ENCODE results near the gene ARPC2. TPM values are rescaled to one million over a fixed set of nuclear protein-coding genes. Genes with fewer than 3 reads are reported as not detected.
"Not testable (repeated sequence)": the region's sequence is repeated elsewhere in the genome, so short reads cannot be mapped to it uniquely, and the experiment has no call there.

Gene ARPC2
- polyA plus RNA-seq (2013, experiment 1 of 2): 300 TPM
- polyA plus RNA-seq (2013, experiment 2 of 2): 300 TPM

DNA sequence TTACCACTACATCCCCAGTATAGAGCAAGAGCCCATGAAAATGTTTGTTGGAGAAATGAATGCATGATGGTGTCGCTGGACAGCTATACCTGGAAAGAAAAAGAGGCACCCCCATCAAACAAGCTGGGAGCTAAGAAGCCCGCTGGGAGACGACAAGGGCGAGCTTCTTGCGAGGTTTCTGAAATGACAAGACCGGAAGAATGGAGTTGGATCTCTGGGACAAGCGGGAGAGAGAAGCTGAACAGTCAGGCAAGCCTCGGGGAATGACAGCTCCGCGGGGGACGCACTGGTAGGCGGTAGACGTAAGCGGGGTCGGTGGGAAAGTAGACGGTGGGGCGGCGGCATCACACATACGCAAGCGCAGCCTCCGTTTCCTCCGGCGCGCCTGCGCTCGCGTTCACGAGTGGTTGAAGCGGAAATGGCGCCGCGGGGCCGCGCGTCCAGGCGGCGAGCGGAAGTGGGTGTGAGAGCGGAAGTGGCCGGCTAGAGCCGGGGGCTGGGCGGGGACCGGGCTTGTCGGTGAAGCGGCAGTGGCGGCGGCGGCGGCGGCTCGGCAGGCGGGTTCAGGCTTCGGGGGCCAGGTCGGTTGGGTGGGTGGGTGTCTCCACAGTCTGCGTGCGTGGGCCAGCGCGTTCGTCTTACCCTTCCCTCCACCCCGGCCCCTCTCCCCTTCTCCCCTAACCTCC is at the start of gene ARPC2:
ARPC2 (plus strand) TSS at position 516 of the 686 bp plus-strand sequence. CDS start 282 bp downstream, outside the sequence.
- Histone ChIP-seq H2BK120ac (ENCODE audit: low read depth, low read length) (no peak within 1 kb of the TSS), H3K27me3 (ENCODE audit: insufficient read depth, low read length, poor library complexity) (no peaks in the 10 kb centered on the region), H3K27ac (ENCODE audit: low read depth, low read length) (peak within 1 kb of the TSS; percentile 90), H3K36me3 (ENCODE audit: control insufficient read depth, insufficient read depth, low read length) (no peaks in the 10 kb centered on the region), H3K23ac (ENCODE audit: low read length) (peak within 1 kb of the TSS; percentile 85), H3K79me1 (ENCODE audit: low read length) (peaks cover 8% of the 10 kb centered on the region), H3K56ac (ENCODE audit: low read length) (peak within 1 kb of the TSS; percentile 99), H2AK5ac (ENCODE audit: low read length) (no peak within 1 kb of the TSS), H3K79me2 (ENCODE audit: control insufficient read depth, insufficient read depth, low read length) (peaks cover 46% of the 10 kb centered on the region), H3K4me3 (ENCODE audit: low read length) (peak within 1 kb of the TSS; percentile 98), H3K4me1 (ENCODE audit: control insufficient read depth, low read depth, low read length) (peaks cover 5% of the 10 kb centered on the region), H3K4ac (ENCODE audit: low read depth, low read length) (peak within 1 kb of the TSS; percentile 41), H3K9ac (ENCODE audit: low read length) (peak within 1 kb of the TSS; percentile 97), H3K4me2 (ENCODE audit: low read length) (peak within 1 kb of the TSS; percentile 64), H4K8ac (ENCODE audit: low read depth, low read length) (no peak within 1 kb of the TSS), H4K5ac (ENCODE audit: low read length) (no peak within 1 kb of the TSS), H2BK15ac (replicated peaks; ENCODE audit: low read depth) (no peak within 1 kb of the TSS), H2BK5ac (ENCODE audit: low read length) (peak within 1 kb of the TSS; percentile 79), H3K18ac (ENCODE audit: low read length) (peak within 1 kb of the TSS; percentile 64)
- DNase-seq: peak; percentile 92
- WGBS (ENCODE audit: extremely low coverage, insufficient coverage, low lambda C conversion rate): no CpG with 5 or more reads among the region's 60 CpGs

DNA sequence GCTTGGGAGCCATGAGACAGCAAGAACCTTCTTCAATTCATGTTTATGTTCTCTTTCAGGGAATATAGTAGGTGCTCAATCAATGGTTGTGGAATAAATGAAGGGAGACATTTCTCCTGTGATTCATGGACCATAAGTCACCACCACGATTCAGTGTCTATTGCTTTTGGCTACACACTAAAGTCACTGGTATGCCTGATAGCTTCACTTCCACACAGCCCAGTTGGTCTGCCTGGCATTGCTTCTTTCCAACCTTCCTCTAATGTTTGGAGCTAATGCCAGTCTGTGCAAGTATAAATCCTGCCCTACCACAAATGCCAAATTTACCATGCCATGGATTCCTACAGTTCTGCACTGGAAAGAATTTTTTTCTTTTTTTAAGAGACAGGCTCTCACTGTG is 49.0 kb upstream of the ARPC2 start:
- DNase-seq: no peak
- no peak overlapping the region for H3K56ac ChIP-seq (ENCODE audit: low read length)
- H3K27ac ChIP-seq (ENCODE audit: low read depth, low read length): no peak overlapping the region
- no peak overlapping the region for H2BK120ac ChIP-seq (ENCODE audit: low read depth, low read length)
- no peak overlapping the region for H3K4me3 ChIP-seq (ENCODE audit: low read length)
- H3K4me1 ChIP-seq (ENCODE audit: control insufficient read depth, low read depth, low read length): no peaks in the 10 kb centered on the region
- H3K27me3 ChIP-seq (ENCODE audit: insufficient read depth, low read length, poor library complexity): no peaks in the 10 kb centered on the region
- no peak overlapping the region for H3K23ac ChIP-seq (ENCODE audit: low read length)
- H4K8ac ChIP-seq (ENCODE audit: low read depth, low read length): no peak overlapping the region
- H3K18ac ChIP-seq (ENCODE audit: low read length): no peak overlapping the region
- H2BK5ac ChIP-seq (ENCODE audit: low read length): no peak overlapping the region
- no peak overlapping the region for H2BK15ac ChIP-seq (replicated peaks; ENCODE audit: low read depth)
- no peak overlapping the region for H4K5ac ChIP-seq (ENCODE audit: low read length)
- no peak overlapping the region for H3K4ac ChIP-seq (ENCODE audit: low read depth, low read length)
- H3K79me1 ChIP-seq (ENCODE audit: low read length): no peaks in the 10 kb centered on the region
- H2AK5ac ChIP-seq (ENCODE audit: low read length): no peak overlapping the region
- H3K79me2 ChIP-seq (ENCODE audit: control insufficient read depth, insufficient read depth, low read length): no peaks in the 10 kb centered on the region
- H3K9ac ChIP-seq (ENCODE audit: low read length): no peak overlapping the region
- H3K36me3 ChIP-seq (ENCODE audit: control insufficient read depth, insufficient read depth, low read length): no peaks in the 10 kb centered on the region
- H3K4me2 ChIP-seq (ENCODE audit: low read length): no peak overlapping the region
- no CpG with 5 or more reads among the region's 1 CpG for WGBS (ENCODE audit: extremely low coverage, insufficient coverage, low lambda C conversion rate)

DNA sequence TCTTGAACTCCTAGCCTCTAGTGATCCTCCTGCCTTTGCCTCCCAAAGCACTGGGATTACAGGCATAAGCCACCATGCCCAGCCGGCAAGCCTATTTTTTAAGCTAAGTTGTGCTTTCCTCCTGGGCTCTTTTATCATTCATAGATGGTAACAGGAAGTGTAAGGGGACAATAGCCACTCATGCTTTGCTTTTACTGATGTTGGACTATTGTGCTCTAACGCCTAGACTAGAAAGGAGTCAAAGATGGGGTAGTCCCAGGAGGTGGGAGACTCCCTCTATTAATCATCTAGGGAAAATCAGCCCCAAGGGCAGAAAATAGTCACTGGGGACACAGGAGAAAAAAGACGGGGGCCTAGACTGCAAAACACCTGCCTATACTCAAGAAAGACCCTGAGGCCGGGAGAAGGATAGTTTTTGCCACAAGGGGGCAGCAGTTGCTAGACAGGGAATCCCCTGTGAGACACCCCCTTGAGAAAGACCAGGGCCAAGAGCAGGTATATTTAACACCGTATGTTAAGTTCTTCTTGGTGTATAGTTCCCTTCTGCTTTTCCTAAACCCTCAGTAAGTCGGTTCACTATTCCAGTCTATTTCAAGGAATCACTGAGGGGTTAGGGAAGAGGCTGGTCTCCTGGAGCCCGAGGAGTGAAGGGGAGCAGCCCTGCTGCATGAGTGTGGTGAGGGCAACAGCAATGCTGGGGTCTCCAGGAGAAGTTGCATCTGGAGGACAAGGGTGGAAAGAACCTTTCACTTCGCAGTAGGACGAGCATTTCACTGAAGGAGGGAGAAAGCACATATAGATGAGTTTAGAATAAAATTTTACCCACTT is 48.1 kb upstream of the ARPC2 start:
- Histone ChIP-seq H2AK5ac (ENCODE audit: low read length) (no peak overlapping the region), H2BK120ac (ENCODE audit: low read depth, low read length) (no peak overlapping the region), H3K79me2 (ENCODE audit: control insufficient read depth, insufficient read depth, low read length) (no peaks in the 10 kb centered on the region), H3K27ac (ENCODE audit: low read depth, low read length) (no peak overlapping the region), H3K9ac (ENCODE audit: low read length) (no peak overlapping the region), H3K23ac (ENCODE audit: low read length) (no peak overlapping the region), H3K4me2 (ENCODE audit: low read length) (no peak overlapping the region), H3K79me1 (ENCODE audit: low read length) (no peaks in the 10 kb centered on the region), H2BK5ac (ENCODE audit: low read length) (no peak overlapping the region), H3K36me3 (ENCODE audit: control insufficient read depth, insufficient read depth, low read length) (no peaks in the 10 kb centered on the region), H4K5ac (ENCODE audit: low read length) (no peak overlapping the region), H3K4me3 (ENCODE audit: low read length) (no peak overlapping the region), H2BK15ac (replicated peaks; ENCODE audit: low read depth) (no peak overlapping the region), H3K56ac (ENCODE audit: low read length) (no peak overlapping the region), H3K4ac (ENCODE audit: low read depth, low read length) (no peak overlapping the region), H3K18ac (ENCODE audit: low read length) (no peak overlapping the region), H3K4me1 (ENCODE audit: control insufficient read depth, low read depth, low read length) (no peaks in the 10 kb centered on the region), H3K27me3 (ENCODE audit: insufficient read depth, low read length, poor library complexity) (no peaks in the 10 kb centered on the region), H4K8ac (ENCODE audit: low read depth, low read length) (no peak overlapping the region)
- WGBS (ENCODE audit: extremely low coverage, insufficient coverage, low lambda C conversion rate): no CpG with 5 or more reads among the region's 9 CpGs
- peak; percentile 71 for DNase-seq

DNA sequence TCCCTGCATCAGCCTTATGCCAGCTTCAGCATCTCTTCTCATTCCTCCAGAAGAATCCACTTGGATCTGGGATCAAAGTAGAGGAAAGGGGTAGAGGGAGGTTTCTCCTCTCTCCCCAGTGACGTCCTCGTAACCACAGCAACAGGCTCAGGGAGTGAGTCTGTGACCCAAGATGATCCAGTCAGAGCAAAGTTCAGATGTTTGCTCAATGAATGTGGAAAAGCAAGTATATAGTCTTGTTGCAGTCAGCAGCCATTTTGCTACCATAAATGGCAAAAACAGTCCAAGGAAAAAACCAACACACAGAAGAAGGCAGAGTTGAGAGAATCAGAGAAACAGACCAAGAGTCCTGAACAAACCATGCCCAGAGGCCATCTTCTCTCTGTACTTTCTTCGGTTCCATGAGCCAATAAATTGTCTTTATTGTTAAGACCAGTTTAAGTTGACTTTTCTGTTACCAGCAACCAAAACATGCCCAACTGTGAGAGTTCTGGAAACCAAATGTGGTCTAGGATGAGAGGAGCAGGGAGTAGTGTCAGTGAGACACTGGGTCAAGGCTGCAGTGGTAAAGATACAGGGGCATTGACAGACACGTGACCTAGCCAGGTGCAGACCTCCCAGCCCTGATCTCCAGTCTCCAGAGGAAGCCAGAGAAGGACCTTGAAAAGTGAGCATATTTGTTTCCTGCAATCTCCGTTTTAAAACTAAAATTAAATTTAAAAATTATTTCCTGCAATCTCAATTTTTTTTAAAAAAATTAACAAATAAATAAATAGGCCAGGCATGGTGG is 47.0 kb upstream of the ARPC2 start:
- DNase-seq: no peak
- WGBS (ENCODE audit: extremely low coverage, insufficient coverage, low lambda C conversion rate): no CpG with 5 or more reads among the region's 5 CpGs
- H3K18ac ChIP-seq (ENCODE audit: low read length): no peak overlapping the region
- no peak overlapping the region for H4K5ac ChIP-seq (ENCODE audit: low read length)
- no peak overlapping the region for H3K27ac ChIP-seq (ENCODE audit: low read depth, low read length)
- no peak overlapping the region for H2AK5ac ChIP-seq (ENCODE audit: low read length)
- H3K4me2 ChIP-seq (ENCODE audit: low read length): no peak overlapping the region
- no peak overlapping the region for H2BK5ac ChIP-seq (ENCODE audit: low read length)
- no peaks in the 10 kb centered on the region for H3K27me3 ChIP-seq (ENCODE audit: insufficient read depth, low read length, poor library complexity)
- H3K79me2 ChIP-seq (ENCODE audit: control insufficient read depth, insufficient read depth, low read length): no peaks in the 10 kb centered on the region
- H3K23ac ChIP-seq (ENCODE audit: low read length): no peak overlapping the region
- no peaks in the 10 kb centered on the region for H3K4me1 ChIP-seq (ENCODE audit: control insufficient read depth, low read depth, low read length)
- no peak overlapping the region for H3K4ac ChIP-seq (ENCODE audit: low read depth, low read length)
- H3K4me3 ChIP-seq (ENCODE audit: low read length): no peak overlapping the region
- no peak overlapping the region for H3K56ac ChIP-seq (ENCODE audit: low read length)
- no peaks in the 10 kb centered on the region for H3K79me1 ChIP-seq (ENCODE audit: low read length)
- H2BK15ac ChIP-seq (replicated peaks; ENCODE audit: low read depth): no peak overlapping the region
- no peak overlapping the region for H4K8ac ChIP-seq (ENCODE audit: low read depth, low read length)
- no peak overlapping the region for H3K9ac ChIP-seq (ENCODE audit: low read length)
- no peak overlapping the region for H2BK120ac ChIP-seq (ENCODE audit: low read depth, low read length)
- no peaks in the 10 kb centered on the region for H3K36me3 ChIP-seq (ENCODE audit: control insufficient read depth, insufficient read depth, low read length)

DNA sequence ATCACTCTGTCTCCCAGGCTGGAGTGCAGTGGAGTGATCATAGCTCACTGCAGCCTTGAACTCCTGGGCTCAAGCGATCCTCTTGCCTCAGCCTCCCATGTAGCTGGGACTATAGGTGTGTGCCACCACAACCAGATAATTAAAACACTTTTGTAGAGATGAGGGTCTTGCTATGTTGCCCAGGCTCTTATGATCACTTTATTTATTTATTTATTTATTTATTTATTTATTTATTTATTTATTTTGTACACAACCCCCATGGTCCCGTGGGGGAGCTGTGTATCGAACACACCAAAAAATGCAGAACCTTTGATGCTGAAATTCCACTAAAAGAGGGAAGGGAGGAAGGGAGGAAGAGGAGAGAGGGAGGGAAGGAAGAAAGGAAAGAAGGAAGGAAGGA is 45.2 kb upstream of the ARPC2 start:
- not testable (repeated sequence) for H3K27me3 ChIP-seq (ENCODE audit: insufficient read depth, low read length, poor library complexity); DNase-seq; H3K56ac ChIP-seq (ENCODE audit: low read length); H3K4me1 ChIP-seq (ENCODE audit: control insufficient read depth, low read depth, low read length); H4K8ac ChIP-seq (ENCODE audit: low read depth, low read length); H4K5ac ChIP-seq (ENCODE audit: low read length); H2AK5ac ChIP-seq (ENCODE audit: low read length); H3K18ac ChIP-seq (ENCODE audit: low read length); H3K4ac ChIP-seq (ENCODE audit: low read depth, low read length); H3K79me1 ChIP-seq (ENCODE audit: low read length); H2BK15ac ChIP-seq (replicated peaks; ENCODE audit: low read depth); H3K79me2 ChIP-seq (ENCODE audit: control insufficient read depth, insufficient read depth, low read length); H3K4me2 ChIP-seq (ENCODE audit: low read length); H2BK5ac ChIP-seq (ENCODE audit: low read length); H3K23ac ChIP-seq (ENCODE audit: low read length); H3K36me3 ChIP-seq (ENCODE audit: control insufficient read depth, insufficient read depth, low read length); H3K9ac ChIP-seq (ENCODE audit: low read length); H3K27ac ChIP-seq (ENCODE audit: low read depth, low read length); H2BK120ac ChIP-seq (ENCODE audit: low read depth, low read length); H3K4me3 ChIP-seq (ENCODE audit: low read length)
- WGBS (ENCODE audit: extremely low coverage, insufficient coverage, low lambda C conversion rate): no CpG with 5 or more reads among the region's 3 CpGs
